HG02571 (cell line): Measurements from ENCODE around the gene NFIA.
A peak's percentile ranks its signal among the peaks of the same experiment; 100 is the strongest.

Experiments
- ATAC-seq: cut with Tn5 transposase; IDR thresholded peaks from one replicate; pipeline ENCODE4 v1.9.1; 2021; ENCODE audit warnings: mild to moderate bottlenecking, moderate library complexity; ENCODE audit not compliant: unreplicated experiment

NFIA gene

DNA sequence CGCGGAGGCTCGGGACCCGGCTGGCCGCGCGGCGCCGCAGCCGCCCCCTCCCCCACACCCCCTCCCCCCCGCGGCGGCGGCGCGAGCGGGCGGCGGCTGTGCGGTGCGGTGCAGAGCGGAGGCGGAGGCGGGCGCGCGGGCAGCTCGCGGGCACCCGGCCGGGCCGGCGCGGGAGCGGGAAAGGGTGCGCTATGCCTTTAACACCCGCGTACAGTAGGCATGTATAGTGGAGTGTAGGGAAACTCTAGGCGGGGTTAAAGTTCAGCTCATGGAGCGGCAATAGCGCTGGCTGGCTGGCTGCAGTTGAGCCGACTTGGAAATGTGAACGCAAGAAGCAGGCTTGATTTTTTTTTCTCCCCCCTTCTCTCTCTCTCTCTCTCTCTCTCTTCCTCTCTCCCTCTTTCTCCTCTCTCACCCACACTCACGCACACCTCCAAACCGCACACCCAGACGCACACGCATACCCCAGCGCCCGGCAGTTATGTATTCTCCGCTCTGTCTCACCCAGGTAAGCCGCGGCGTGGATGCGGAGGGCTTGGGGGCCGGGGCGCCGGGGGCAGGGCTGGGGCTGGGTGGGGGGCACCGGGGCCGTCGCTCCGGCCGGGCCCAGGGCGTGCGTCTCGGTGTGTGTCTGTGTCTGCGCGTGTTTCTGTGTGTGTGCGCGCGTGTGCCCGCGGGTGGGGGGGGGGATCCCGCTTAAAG is at the start of gene NFIA:
TSS of gene NFIA (plus strand) at position 251 of the 702 bp plus-strand sequence.
- ATAC-seq = no peak

GRCh38 chr1:61035880-61036279 is 46.5 kb upstream of the NFIA start:
- ATAC-seq = no peak

GRCh38 chr1:61042466-61043009 is 39.8 kb upstream of the NFIA start:
- ATAC-seq = no peak

- no peak for ATAC-seq
Observed at GRCh38 chr1:61043010-61043820, 39.1 kb upstream of the NFIA start.

DNA sequence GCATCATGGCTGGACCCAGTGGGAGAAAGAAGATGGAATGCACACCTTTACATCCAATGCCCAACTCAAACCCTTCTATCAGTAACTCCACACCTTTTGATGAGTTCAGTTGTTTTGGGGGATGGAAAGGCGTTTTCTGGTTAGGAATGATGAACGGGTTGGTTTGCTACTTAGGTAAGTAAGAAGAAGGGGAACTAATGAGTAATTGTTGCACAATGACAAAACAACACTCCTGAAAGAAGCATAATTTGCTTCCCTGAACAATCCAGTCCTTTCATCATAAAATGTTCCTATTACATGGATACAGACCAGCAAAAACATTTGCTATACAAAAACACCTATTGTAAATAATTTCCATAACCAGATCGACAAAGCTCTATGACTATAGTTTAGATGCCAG is 35.9 kb upstream of the NFIA start:
- ATAC-seq = no peak

DNA sequence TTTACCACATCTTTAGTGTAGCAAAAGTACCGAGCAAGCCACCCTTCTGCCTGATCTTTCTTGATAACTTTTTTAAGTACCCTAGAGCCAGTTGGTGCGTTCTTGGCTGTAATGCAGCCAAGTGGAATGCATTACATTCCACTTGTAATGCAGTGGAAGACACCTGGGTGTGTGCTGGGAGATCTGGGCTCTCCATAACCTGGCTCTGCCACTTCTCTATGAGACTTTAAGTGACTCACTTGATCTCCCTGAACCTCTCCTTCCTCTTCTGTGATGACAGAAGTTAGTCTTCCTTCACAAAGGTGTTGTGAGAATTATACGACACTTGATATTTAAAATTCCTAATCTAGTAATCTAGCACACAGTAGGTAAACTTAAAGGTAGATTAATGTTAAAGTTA is 35.3 kb upstream of the NFIA start:
- ATAC-seq = no peak

- ATAC-seq = peak; percentile 72
Observed at GRCh38 chr1:61049850-61050540, 32.4 kb upstream of the NFIA start.

DNA sequence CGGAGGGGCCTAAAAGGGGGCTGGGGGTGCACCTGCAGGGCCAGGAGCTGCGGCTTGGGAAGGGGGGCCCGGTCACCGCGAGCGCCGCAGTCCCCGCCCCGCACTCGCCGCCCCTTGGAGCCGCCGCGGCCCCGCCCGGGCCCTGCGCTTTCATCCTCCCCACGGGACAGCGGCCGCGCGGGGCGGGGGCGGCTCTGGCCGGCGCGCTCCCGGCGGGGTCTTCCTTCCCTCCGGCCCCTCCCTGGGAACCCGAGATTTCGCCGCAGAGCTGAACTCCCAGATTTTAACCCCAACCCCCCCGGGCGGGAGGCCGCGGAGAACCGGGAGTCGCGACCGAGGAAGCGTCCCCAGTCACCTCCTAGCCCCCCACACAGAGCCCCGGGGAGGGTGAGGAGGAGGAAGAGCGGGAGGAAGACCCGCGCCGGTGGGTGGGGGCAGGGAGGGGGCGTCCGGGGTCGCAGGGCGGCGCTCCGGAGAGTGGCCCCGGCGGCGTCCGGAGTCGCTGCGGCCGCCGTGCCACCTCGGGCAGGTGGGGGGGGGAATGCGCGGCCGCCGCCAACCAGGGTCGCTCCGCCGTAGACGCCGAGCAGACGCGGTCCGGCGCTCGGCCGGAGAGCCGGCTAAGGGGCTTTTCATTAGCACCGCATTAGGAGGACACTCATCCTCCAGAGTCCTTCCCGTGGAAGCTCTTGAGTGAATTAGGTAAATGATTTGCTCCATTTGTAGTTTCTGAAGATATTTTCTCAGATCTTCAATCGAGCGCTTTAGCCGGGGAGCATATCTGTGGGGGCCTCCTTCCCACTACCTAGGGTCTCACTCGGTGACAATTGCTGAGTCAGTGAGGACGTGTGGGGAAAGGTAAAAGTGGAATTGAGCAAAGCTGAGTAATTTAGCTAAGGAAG is 31.6 kb upstream of the NFIA start:
- ATAC-seq = peak; percentile 26

GRCh38 chr1:61051443-61051718 is 31.0 kb upstream of the NFIA start:
- ATAC-seq = no peak

GRCh38 chr1:61051719-61052394 is 30.5 kb upstream of the NFIA start:
- ATAC-seq = no peak

DNA sequence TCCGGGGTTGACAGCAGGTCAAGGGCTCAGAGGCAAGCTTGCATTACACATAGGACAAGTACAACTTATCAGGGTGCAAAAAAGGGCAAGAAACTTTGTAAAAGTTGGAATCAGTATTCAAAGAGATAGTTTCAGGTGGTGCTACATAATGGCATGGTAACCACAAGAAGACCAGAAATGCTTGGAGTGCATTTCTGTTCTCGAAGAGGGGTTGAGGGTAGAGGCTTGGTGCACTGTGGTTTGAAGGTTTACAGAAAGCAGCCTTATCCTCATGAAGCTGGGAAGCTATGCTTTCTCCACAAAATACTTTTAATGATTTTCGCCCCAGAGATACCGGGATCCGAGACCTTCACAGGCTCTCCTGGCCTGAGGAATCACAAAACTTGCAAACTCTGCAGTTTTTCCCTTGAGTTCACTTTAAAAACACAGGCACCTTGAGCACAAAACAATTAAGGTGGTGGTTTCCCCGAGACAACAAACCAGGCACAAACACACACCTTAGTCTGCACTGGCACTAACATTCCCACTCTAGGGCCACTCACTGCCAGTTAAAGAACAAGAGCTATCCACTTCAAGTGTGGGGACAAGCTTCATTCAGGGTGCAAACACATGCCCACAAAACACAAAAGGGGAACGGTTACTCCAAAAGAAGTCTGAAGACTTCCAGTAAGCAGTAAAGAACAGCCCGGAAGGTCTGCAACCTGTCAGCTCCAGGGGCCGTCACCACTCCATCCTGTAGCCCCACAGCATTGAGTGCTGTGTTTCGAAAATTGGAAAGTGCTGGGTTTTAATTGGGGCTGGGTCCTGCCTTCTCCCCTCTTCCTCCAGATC is 29.8 kb upstream of the NFIA start:
- ATAC-seq = no peak

GRCh38 chr1:61053226-61053711 is 29.1 kb upstream of the NFIA start:
- ATAC-seq = no peak

- ATAC-seq = no peak
Observed at GRCh38 chr1:61053712-61054600, 28.4 kb upstream of the NFIA start.

DNA sequence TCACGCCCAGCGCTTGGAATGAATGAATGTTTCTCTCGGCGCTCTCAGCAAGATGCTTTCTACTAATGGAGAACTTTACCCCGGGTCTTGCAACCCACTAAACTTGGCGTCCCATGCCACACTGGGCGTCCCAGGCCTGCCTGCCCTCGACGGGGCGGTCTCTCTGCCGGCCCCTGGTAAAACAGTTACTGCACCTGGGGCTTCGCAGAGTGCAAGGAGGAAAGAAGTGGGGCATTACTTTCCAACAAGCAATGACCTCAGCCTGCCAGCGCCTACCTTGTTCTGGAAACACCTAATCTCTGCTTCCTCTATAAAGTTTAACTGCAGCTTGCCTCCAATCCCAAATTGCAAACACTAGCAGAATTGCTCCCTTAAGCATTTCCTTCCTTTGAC is 27.8 kb upstream of the NFIA start:
- ATAC-seq = no peak

DNA sequence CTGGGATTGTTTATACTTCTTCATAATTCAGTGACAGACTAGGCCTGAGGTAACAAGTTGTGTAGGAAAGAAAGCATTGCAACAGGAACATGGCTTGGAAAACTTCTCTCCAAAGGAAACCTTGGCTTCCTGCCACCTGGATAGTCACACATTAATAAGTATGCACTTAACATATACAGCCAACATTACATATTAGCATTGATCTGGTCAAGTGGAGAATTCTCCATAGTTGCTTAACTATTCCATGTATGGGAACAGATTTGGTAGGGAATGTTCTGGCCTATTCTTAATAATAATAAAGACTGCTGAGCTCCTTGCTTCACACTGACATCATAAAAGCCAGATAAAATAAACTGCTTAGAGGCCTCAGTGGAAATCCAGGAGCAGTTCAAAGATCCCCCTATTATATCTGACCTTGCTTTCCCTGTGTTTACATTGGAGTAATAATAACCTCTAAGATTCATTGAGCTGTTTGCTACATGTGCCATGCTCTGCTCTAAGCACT is 27.2 kb upstream of the NFIA start:
- no peak for ATAC-seq

DNA sequence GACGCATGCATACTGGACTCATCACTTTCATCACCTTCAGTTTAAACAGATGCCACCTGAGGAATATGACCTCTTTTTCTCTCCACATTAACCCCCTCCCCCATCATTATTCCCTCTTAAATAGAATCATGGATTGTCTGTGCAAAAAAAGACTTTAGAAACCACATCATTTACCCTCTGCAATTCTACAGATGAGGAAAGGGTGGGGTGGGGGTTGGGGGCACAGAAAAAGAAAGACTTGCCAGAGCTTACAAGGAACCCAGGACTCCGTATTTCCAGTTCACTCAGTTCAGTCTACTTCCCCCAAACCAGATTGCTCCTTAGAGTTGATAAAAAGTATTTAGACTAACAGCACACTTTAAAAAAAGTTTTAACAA is 26.2 kb upstream of the NFIA start:
- no peak for ATAC-seq

DNA sequence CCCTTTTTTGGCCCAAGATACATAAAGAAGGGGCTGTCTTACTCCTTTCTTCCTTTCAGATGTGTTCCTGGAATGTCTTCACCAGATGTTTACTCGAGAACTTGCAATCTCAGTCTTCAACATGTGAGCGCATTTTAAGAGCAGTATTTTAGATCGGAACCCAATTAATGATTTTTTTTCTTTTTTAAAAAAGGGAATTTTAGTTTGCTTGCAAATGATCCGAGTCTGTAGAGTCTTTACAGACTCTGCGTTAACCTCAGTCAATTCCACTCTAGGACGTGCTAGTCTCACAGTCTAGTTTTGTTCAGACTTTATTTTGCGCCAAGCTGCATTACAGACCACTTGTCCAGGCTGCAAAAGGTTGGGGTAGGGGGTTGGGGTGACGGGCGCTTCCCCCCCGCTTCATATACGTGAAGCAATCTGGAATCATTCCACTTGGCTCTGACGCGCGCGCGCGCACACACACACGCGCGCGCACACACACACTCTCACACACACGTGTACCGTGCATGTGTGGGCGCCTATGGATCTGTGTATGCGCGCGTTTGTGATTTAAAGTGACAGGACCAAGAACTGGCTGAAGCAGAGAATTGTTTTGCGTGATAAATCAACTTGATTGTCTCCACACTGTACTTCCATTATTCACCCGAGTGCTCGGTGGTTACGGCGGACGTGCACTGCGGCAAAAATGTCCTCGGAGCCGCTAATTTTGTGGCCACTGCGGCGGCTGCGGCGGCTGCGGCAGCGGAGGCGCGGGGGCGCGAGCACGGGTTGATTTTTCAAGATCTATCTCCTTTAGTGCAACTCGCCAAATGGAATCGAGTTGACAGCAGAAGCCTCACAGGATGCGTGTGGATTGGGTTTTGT is 25.6 kb upstream of the NFIA start:
- no peak for ATAC-seq
